K562 (cell line): ENCODE results near the gene NF1. TPM values are rescaled to one million over a fixed set of nuclear protein-coding genes. Genes with fewer than 3 reads are reported as not detected.

ENCODE experiments used
- ATAC-seq: fragments of 200-7000 bp; cut with Tn5 transposase; 3 replicates; pipeline ENCODE4 v1.9.1; 2020; ENCODE audit warnings: moderate library complexity
- BruUV-seq: library from RNA; stranded (reverse); fragments of 400-500 nt; replicated peaks from 2 replicates; lab custom pipeline; 2021; lab: Mats Ljungman, UMichigan
- CTCF ChIA-PET: fragments of 300-600 bp; formaldehyde crosslinking; extraction: SDS; loops from one replicate; lab custom pipeline; 2021; ENCODE audit warnings: low intra/inter-chr PET ratio; lab: Yijun Ruan, JAX
- POLR2A ChIA-PET: fragments of 300-600, 350-650 bp; sonication (Branson Sonifier 250); formaldehyde crosslinking; extraction: SDS; loops from one replicate; lab custom pipeline; 2021; ENCODE audit warnings: antibody characterized with exemption, inconsistent platforms; lab: Yijun Ruan, JAX
- DNase-seq, 4 experiments: peaks; one replicate each; pipeline versions ENCODE4 v3.0.0 to v3.0.0-alpha.2; 2011 to 2018; ENCODE audit warnings: low spot score in 3 of 4, mixed read lengths in 3 of 4; ENCODE audit errors: extremely low read depth in 1 of 4
- FAIRE-seq: peaks from 2 replicates; lab custom pipeline; 2011; peaks lifted over from hg19 to GRCh38; lab: Jason Lieb, UNC
- H2AFZ ChIP-seq: 2 replicates; pipeline ENCODE4 v1.6.0; 2011; ENCODE audit warnings: low read depth, low read length, control low read depth, inconsistent platforms
- H3K27ac ChIP-seq: fragments of 200-600 bp; 3 replicates; pipeline ENCODE4 v1.8.0; 2011; ENCODE audit warnings: low read depth, mild to moderate bottlenecking, control low read depth, inconsistent platforms, low read length, moderate library complexity, mixed read lengths; ENCODE audit errors: extremely low read depth
- H3K27me3 ChIP-seq, 2 experiments: fragments of 300-600 bp in 1 of 2; 2 replicates in 1 of 2; 3 replicates in 1 of 2; pipeline versions ENCODE4 v1.6.0 to v1.8.0; 2011; ENCODE audit warnings: inconsistent platforms in 2 of 2, low read length in 2 of 2, mild to moderate bottlenecking in 1 of 2, mixed read lengths in 1 of 2, moderate library complexity in 1 of 2; ENCODE audit not compliant: control insufficient read depth in 2 of 2, insufficient read depth in 2 of 2
- H3K36me3 ChIP-seq: fragments of 300-600 bp; 3 replicates; pipeline ENCODE4 v1.8.0; 2011; ENCODE audit warnings: mild to moderate bottlenecking, low read length, inconsistent platforms; ENCODE audit not compliant: control insufficient read depth, insufficient read depth
- H3K4me1 ChIP-seq, 2 experiments: fragments of 200-600 bp in 1 of 2; replicated peaks in 1 of 2; 2 replicates in 1 of 2; 3 replicates in 1 of 2; pipeline versions ENCODE4 v1.5.1 to v1.8.0; 2011; ENCODE audit warnings: inconsistent platforms in 2 of 2, low read length in 2 of 2, mild to moderate bottlenecking in 1 of 2, mixed read lengths in 1 of 2, moderate library complexity in 1 of 2; ENCODE audit not compliant: control insufficient read depth in 2 of 2, insufficient read depth in 2 of 2
- H3K4me2 ChIP-seq: 2 replicates; pipeline ENCODE4 v1.6.1; 2011; ENCODE audit warnings: low read length, control low read depth, inconsistent platforms, mixed read lengths; ENCODE audit not compliant: insufficient read depth
- H3K4me3 ChIP-seq: fragments of 200-600 bp; sonication (generic), shearing (Covaris generic); 2 replicates; pipeline ENCODE4 v1.5.1; 2016; ENCODE audit warnings: control low read depth, inconsistent platforms
- H3K79me2 ChIP-seq: fragments of 200-600 bp; 3 replicates; pipeline ENCODE4 v1.8.0; 2011; ENCODE audit warnings: low read length, inconsistent platforms; ENCODE audit not compliant: control insufficient read depth, insufficient read depth
- H3K9ac ChIP-seq, 2 experiments: 2 replicates each; pipeline versions ENCODE4 v1.6.0 to v1.6.1; 2011; ENCODE audit warnings: low read depth in 2 of 2, low read length in 2 of 2, control low read depth in 1 of 2, inconsistent platforms in 1 of 2, mild to moderate bottlenecking in 1 of 2, mixed read lengths in 1 of 2; ENCODE audit not compliant: insufficient read depth in 1 of 2
- H3K9me1 ChIP-seq: one replicate; pipeline ENCODE4 v1.6.0; 2011; ENCODE audit warnings: inconsistent platforms, mild to moderate bottlenecking, low read length, moderate library complexity; ENCODE audit not compliant: control insufficient read depth, insufficient read depth
- H3K9me3 ChIP-seq: replicated peaks from 2 replicates; pipeline ENCODE4 v1.5.1; 2011; ENCODE audit warnings: low read depth, low read length, inconsistent platforms; ENCODE audit not compliant: control insufficient read depth, insufficient read depth
- H4K20me1 ChIP-seq: replicated peaks from 2 replicates; pipeline ENCODE4 v1.6.1; 2011; ENCODE audit warnings: low read length, inconsistent platforms, mixed read lengths; ENCODE audit not compliant: control insufficient read depth, insufficient read depth
- CBFA2T3 ChIP-seq: fragments of 450-650 bp; IDR thresholded peaks from 2 replicates; pipeline ENCODE4 v1.6.1; 2017
- GMEB1 ChIP-seq: fragments of 250-450 bp; sonication (Bioruptor Pico); IDR thresholded peaks from 2 replicates; pipeline ENCODE4 v1.4.0; 2020; ENCODE audit warnings: mild to moderate bottlenecking
- POLR2AphosphoS2 ChIP-seq: IDR thresholded peaks from 2 replicates; pipeline ENCODE4 v1.6.1; 2012; ENCODE audit warnings: low read length, improper control_type of control experiment
- TBP ChIP-seq: optimal IDR thresholded peaks from 2 replicates; pipeline ENCODE3; 2011; ENCODE audit warnings: low read depth, low read length, improper control_type of control experiment
- ZHX1 ChIP-seq: fragments of 150-350 bp; conservative IDR thresholded peaks from 2 replicates; pipeline ENCODE4 v1.6.1; 2014; ENCODE audit warnings: low read length
- ZNF217 ChIP-seq: sonication (generic); formaldehyde crosslinking; IDR thresholded peaks from 2 replicates; pipeline ENCODE4 v1.8.0; 2022; ENCODE audit warnings: mild to moderate bottlenecking, missing genetic modification reagents
- in situ Hi-C: fragments of 300-500 bp; cut with MboI; formaldehyde crosslinking; loops from 4 replicates; pipeline ENCODE4 v1.15.0; 2018; ENCODE audit warnings: inconsistent platforms, mixed read lengths
- intact Hi-C: fragments of 100-400 bp; cut with micrococcal nuclease; formaldehyde crosslinking; loops from 2 replicates; pipeline ENCODE4 v1.14.2; 2022
- polyA plus RNA-seq, 8 experiments: library from polyadenylated mRNA; depleted of rRNA in 4 of 8; stranded (reverse) in 5 of 8; unstranded in 3 of 8; fragments of >200 nt; fragmentation: Nextera tagmentation in 2 of 8; fragmentation: Illumina TruSeq in 1 of 8; extraction: Ambion mirVana in 2 of 8; extraction: Trizol in 1 of 8; gene quantifications; 2 replicates each; pipeline versions ENCODE4 v1.2.1 to v1.2.3, GENCODE V29; 2011 to 2014; ENCODE audit warnings: inconsistent platforms in 1 of 8, missing spikeins in 1 of 8
- total RNA-seq, 7 experiments: library from RNA; depleted of rRNA in 6 of 7; stranded (reverse); fragments of >200 nt in 6 of 7; fragmentation: Illumina TruSeq in 2 of 7; extraction: Trizol in 2 of 7; gene quantifications; 2 replicates each; pipeline versions ENCODE4 v1.2.1 to v1.2.3, GENCODE V29; 2011 to 2021; ENCODE audit warnings: low replicate concordance in 1 of 7
- TF ChIP-seq, protein P1 (sequence below): fragments of 250-450 bp; sonication (Bioruptor Pico); IDR thresholded peaks from 2 replicates; pipeline ENCODE4 v1.8.0; 2022; ENCODE audit warnings: inconsistent platforms, mild to moderate bottlenecking, moderate library complexity, borderline replicate concordance
- TF ChIP-seq, protein P2 (sequence below): fragments of 450-650 bp; formaldehyde crosslinking; conservative IDR thresholded peaks from 2 replicates; pipeline ENCODE4 v1.4.0; 2022; ENCODE audit warnings: mild to moderate bottlenecking, missing genetic modification characterization

Gene NF1
- total and polyA plus RNA-seq, 9 of the 15 experiments (the other 6 are each of a cell fraction or from before 2014, with no cell fraction given): 3.4 to 41.9 (median 24.3) TPM

- H3K9me3 ChIP-seq: no peaks in the 10 kb centered on the region
- DNase-seq: no peak
- H3K27me3 ChIP-seq: no peaks in the 10 kb centered on the region
- no peak overlapping the region for H3K27ac ChIP-seq
- no peak overlapping the region for H3K9ac ChIP-seq
- H3K9me1 ChIP-seq: no peaks in the 10 kb centered on the region
- BruUV-seq: no TSS peak
- no peak overlapping the region for H3K4me2 ChIP-seq
- peaks cover 28% of the 10 kb centered on the region; the same call in 2 of the 3 replicates for H3K36me3 ChIP-seq
- no peak overlapping the region for H3K4me3 ChIP-seq
- 0 out of 2 replicates have a peak, but pooled peaks cover 2% of the 10 kb centered on the region for H4K20me1 ChIP-seq
- H3K4me1 ChIP-seq: no peaks in the 10 kb centered on the region
- ChIA-PET POLR2A (no interaction called here), CTCF (no interaction called here)
- in situ Hi-C loops: no loop called here
- H3K79me2 ChIP-seq: no peaks in the 10 kb centered on the region
- TF ChIP-seq GMEB1 (no peak), TBP (no peak), CBFA2T3 (0 out of 2 replicates have a peak, but pooled peaks have one; percentile 11), POLR2AphosphoS2 (no peak), ZHX1 (no peak), ZNF217 (CRISPR knock-in tag) (no peak)
- TF ChIP-seq, protein P1, sequence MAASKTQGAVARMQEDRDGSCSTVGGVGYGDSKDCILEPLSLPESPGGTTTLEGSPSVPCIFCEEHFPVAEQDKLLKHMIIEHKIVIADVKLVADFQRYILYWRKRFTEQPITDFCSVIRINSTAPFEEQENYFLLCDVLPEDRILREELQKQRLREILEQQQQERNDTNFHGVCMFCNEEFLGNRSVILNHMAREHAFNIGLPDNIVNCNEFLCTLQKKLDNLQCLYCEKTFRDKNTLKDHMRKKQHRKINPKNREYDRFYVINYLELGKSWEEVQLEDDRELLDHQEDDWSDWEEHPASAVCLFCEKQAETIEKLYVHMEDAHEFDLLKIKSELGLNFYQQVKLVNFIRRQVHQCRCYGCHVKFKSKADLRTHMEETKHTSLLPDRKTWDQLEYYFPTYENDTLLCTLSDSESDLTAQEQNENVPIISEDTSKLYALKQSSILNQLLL (CRISPR knock-in tag): no peak
- TF ChIP-seq, protein P2, sequence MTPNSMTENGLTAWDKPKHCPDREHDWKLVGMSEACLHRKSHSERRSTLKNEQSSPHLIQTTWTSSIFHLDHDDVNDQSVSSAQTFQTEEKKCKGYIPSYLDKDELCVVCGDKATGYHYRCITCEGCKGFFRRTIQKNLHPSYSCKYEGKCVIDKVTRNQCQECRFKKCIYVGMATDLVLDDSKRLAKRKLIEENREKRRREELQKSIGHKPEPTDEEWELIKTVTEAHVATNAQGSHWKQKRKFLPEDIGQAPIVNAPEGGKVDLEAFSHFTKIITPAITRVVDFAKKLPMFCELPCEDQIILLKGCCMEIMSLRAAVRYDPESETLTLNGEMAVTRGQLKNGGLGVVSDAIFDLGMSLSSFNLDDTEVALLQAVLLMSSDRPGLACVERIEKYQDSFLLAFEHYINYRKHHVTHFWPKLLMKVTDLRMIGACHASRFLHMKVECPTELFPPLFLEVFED: no peak
- no peak overlapping the region for H2AFZ ChIP-seq
- FAIRE-seq: no peak
- intact Hi-C loops: no loop called here
- ATAC-seq: no peak
Measured at GRCh38 chr17:31369266-31369665, 274.5 kb downstream of the NF1 start.
